ENCODE results near the gene LRP8.

The LRP8 gene

GRCh38 chr1:53328009-53328461, at the start of gene LRP8:
TSS of gene LRP8 (minus strand) at chr1:53328070. CDS start at chr1:53327912, 158 bp downstream.
- peak; percentile 84 for DNase-seq

- DNase-seq: peak; percentile 20
Measured at GRCh38 chr1:53377438-53377841, 49.6 kb upstream of the LRP8 start.

- peak; percentile 32 for DNase-seq
Measured at GRCh38 chr1:53376742-53377437, 49.0 kb upstream of the LRP8 start.

GRCh38 chr1:53376041-53376461, 48.2 kb upstream of the LRP8 start:
- peak; percentile 41 for DNase-seq

GRCh38 chr1:53375440-53375839, 47.6 kb upstream of the LRP8 start:
- peak; percentile 50 for DNase-seq

GRCh38 chr1:53373246-53373645, 45.4 kb upstream of the LRP8 start:
- DNase-seq: peak; percentile 22

- DNase-seq: peak; percentile 13
Measured at GRCh38 chr1:53372501-53372951, 44.7 kb upstream of the LRP8 start.

- peak; percentile 10 for DNase-seq
Measured at GRCh38 chr1:53371851-53372250, 44.0 kb upstream of the LRP8 start.

- peak; percentile 12 for DNase-seq
Measured at GRCh38 chr1:53371121-53371666, 43.3 kb upstream of the LRP8 start.

GRCh38 chr1:53370369-53370961, 42.6 kb upstream of the LRP8 start:
- DNase-seq: peak; percentile 25

- DNase-seq: peak; percentile 4
Measured at GRCh38 chr1:53369761-53370160, 41.9 kb upstream of the LRP8 start.

GRCh38 chr1:53369034-53369750, 41.3 kb upstream of the LRP8 start:
- DNase-seq: peak; percentile 38

GRCh38 chr1:53368314-53369033, 40.6 kb upstream of the LRP8 start:
- DNase-seq: peak; percentile 39

- peak; percentile 28 for DNase-seq
Measured at GRCh38 chr1:53367503-53368313, 39.8 kb upstream of the LRP8 start.

- DNase-seq: peak; percentile 11
Measured at GRCh38 chr1:53366901-53367502, 39.1 kb upstream of the LRP8 start.

GRCh38 chr1:53365437-53366063, 37.7 kb upstream of the LRP8 start:
- DNase-seq: peak; percentile 18

- DNase-seq: no peak
Measured at GRCh38 chr1:53362851-53363642, 35.2 kb upstream of the LRP8 start.

GRCh38 chr1:53362270-53362669, 34.4 kb upstream of the LRP8 start:
- DNase-seq: no peak

GRCh38 chr1:53361541-53361961, 33.7 kb upstream of the LRP8 start:
- DNase-seq: no peak

- DNase-seq: no peak
Measured at GRCh38 chr1:53359934-53360276, 32.0 kb upstream of the LRP8 start.
